Upper lobe of left lung (tissue), 4 donors: Measurements from ENCODE around the gene RAD50.

Experiments
- POLR2A ChIP-seq, 4 donors: fragments of 450-650 bp; IDR thresholded peaks; one replicate each; pipeline ENCODE4 v1.5.1; 2016 to 2017; ENCODE audit warnings: antibody characterized with exemption in 4 of 4, mild to moderate bottlenecking in 2 of 4
- TF ChIP-seq, protein P1 (sequence below), 6 experiments: fragments of 450-650 bp in 4 of 6; fragments of 200-600 bp in 2 of 6; sonication (generic) in 2 of 6; IDR thresholded peaks; one replicate each; pipeline ENCODE4 v1.5.1; 2016 to 2019; ENCODE audit warnings: antibody characterized with exemption in 6 of 6

DNA sequence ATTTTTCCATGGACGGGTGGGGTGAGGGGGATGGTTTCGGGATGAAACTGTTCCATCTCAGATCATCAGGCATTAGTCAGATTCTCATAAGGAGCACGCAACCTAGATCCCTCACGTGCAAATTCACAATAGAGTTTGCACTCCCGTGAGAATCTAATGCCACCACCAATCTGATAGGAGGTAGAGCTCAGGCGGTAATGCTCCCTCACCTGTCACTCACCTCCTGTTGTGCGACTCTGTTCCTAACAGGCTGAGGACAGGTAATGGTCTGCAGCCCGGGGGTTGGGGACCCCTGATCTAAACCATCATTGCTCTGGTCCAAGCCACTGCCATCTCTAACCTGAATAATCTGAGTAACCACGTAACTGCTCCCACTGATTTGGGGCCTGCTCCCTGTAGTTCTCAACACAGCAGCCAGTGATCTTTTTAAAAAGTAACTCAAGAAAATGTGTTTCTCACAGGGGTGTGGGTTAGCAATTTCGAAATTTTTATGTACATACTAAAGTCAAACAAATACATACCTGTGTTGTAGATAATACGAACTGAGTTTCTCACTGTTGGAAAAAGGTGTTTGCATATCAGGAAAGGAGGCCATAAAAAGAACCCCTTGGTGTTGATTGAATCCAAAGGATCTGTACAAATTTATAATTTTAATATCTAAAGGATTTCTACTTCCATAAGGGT lies 89.9 kb downstream of the RAD50 start:
- TF ChIP-seq, protein P1, sequence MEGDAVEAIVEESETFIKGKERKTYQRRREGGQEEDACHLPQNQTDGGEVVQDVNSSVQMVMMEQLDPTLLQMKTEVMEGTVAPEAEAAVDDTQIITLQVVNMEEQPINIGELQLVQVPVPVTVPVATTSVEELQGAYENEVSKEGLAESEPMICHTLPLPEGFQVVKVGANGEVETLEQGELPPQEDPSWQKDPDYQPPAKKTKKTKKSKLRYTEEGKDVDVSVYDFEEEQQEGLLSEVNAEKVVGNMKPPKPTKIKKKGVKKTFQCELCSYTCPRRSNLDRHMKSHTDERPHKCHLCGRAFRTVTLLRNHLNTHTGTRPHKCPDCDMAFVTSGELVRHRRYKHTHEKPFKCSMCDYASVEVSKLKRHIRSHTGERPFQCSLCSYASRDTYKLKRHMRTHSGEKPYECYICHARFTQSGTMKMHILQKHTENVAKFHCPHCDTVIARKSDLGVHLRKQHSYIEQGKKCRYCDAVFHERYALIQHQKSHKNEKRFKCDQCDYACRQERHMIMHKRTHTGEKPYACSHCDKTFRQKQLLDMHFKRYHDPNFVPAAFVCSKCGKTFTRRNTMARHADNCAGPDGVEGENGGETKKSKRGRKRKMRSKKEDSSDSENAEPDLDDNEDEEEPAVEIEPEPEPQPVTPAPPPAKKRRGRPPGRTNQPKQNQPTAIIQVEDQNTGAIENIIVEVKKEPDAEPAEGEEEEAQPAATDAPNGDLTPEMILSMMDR (IDR thresholded peaks at IDR 0.05) = no peak
- TF ChIP-seq POLR2A (IDR thresholded peaks at IDR 0.05) = no peak
